GM18873 (cell line): ENCODE measurements around the gene KRTAP7-1.

Source experiments
- ATAC-seq: cut with Tn5 transposase; IDR thresholded peaks from one replicate; pipeline ENCODE4 v1.9.1; 2021; ENCODE audit warnings: mild to moderate bottlenecking, moderate library complexity, moderate number of reproducible peaks; ENCODE audit not compliant: unreplicated experiment, low FRiP score

The KRTAP7-1 gene, protein sequence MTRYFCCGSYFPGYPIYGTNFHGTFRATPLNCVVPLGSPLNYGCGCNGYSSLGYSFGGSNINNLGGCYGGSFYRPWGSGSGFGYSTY

DNA sequence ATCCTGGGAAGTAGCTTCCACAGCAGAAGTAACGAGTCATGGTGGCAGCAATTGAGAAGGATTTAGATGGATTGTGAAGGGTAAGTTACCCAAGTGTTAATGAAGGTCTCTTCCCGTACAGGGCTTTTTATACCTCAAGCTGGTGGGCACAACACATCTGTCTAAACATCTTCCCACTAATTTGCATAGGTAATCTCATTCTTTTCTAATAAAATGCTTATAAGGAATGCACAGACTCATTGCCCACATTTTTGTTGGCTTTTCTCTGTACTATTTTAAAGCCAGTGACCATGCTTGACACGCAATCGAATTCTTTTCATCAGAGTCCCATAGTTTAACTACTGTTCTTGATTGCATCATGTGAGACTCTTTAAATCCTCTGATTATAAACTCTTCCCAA is at the start of gene KRTAP7-1:
TSS of gene KRTAP7-1 (minus strand) at position 101 of the 400 bp plus-strand sequence. CDS start at position 40, 61 bp downstream.
- ATAC-seq: no peak

DNA sequence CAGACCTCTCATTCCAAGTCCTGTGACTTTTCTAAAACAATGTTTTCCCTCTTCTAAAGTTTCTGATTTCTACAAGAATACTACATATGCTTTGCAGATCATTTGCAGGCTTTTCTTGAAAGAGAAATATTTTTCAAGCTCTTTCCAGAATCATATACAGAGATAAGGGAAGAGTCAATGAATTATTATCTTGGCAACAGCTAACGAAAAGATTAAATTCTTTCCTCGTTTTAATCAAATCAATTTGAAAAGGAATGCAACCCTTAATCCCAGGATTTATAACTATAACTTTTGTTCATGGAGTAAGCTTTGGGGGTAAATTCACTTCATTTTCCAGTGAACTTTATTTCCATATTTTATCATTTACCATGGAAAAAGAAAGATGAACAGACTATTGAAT is 45.0 kb upstream of the KRTAP7-1 start:
- ATAC-seq: no peak

DNA sequence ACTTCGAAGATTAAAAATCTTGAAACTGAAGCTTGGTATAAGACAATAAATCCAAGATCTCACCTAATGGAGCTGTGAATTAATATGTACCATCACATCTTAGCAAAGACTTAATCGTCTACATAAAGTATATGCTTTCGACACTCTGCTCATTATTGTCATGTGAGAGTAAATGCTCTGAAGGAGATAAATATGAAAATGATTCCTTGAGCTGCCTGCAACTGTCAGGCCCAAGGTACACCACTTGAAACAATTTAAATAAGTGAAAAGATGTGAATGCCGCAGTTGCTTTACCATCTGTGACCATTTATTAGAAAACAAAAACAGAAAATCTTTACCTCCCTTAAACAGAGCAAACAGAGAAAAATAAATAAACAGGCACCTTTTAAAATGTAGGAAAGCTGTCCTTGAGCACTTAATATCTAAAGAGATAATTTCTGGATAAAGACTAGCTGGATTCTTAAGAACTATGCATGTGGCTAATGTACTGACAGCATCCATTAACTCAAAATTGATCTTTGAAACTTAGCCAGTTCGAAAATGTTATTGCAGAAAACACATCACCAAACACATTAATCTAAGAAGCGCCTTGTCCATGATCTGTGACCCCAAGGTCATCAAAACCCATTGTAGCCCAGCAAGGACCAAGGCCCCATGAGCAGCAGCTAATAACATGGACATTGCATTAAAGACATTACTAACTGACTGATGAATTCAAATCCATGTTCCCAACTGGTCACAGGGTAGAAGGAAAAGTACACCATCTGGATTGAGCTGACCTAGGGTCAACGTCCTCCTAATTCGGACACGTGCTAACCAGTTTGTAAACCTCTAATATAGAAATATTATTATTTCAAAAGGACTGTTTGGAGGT is 18.3 kb upstream of the KRTAP7-1 start:
- no peak for ATAC-seq

DNA sequence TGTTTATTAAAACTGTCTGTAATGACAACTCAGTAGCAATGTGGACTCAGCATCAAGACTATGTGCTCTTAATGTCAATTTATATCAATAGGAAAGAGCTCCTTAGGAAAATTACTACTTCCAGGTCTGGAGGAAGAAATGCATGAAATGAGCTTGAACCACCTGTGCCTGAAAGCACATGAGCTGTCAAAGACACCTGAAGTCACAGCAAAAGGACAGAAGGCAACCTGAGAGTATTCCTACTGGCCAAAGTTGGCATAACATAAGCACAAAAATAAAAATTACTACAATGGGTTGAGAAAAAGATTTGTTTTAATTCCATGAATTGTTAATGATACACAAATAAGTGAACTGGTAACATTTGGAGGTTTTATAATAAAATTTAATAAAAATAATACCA is 13.4 kb upstream of the KRTAP7-1 start:
- no peak for ATAC-seq

DNA sequence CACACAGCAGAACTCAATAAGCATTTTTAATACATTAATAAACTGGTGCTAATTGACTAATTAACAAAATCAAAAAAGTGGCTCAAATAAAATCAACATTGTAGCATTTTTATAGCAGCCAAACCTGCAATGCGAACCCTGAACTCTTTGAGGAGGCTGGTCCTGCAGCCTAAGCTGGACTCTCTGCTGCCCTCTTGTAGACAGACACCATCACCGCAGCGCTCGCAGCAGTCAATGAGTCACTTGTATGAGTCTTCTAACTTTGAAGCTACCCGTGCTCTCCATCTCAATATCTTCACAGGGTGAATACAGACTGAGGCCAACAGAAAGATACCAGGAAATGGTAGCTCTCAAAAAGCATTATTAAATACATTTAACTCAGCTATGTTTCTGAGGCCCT is 9.7 kb upstream of the KRTAP7-1 start:
- ATAC-seq: no peak

DNA sequence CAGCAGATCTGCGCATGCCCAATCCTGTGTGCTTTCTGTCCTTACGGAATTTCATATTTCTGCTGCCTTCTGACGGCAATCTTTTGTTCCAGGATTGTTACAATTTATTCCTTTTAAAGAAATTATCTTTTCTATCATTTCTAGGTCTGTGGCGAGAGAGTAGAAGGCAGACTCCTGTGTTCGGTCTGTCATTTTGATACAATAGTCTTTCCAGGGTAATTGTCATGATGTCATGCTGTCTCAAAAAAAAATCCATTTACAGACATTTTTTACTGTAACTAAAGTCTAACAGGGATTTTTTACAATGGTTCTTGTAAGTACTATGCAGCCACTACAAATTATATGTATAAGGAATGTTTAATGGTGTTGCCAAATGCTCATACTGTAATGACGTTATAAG is 9.0 kb upstream of the KRTAP7-1 start:
- no peak for ATAC-seq

DNA sequence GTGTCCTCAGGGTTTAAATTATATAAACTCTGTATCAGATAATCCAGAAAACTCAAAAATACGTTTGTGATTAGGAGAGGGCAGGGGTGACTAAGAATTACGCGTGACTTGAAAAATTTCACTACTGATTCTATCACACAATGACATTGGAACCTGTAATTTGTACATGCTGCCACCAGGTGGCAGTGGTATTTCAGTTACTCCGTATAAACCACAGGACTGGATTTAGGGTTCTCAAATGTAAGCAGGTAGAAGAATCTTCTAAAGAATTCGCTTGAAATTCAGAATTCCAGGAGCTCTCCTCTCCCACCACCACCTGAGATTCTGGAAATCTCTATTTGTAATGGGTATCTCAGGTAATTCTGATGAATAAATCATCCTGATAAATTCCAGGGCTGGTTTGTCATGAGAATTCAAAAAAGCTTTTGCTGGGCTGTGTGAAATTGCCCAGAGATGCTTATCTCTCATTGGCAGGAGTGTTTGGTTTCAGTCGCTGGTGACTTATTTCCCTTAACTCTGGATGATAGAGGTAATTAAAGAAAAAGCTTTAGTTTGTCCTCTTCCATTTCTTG is 1.7 kb upstream of the KRTAP7-1 start:
- ATAC-seq: no peak

DNA sequence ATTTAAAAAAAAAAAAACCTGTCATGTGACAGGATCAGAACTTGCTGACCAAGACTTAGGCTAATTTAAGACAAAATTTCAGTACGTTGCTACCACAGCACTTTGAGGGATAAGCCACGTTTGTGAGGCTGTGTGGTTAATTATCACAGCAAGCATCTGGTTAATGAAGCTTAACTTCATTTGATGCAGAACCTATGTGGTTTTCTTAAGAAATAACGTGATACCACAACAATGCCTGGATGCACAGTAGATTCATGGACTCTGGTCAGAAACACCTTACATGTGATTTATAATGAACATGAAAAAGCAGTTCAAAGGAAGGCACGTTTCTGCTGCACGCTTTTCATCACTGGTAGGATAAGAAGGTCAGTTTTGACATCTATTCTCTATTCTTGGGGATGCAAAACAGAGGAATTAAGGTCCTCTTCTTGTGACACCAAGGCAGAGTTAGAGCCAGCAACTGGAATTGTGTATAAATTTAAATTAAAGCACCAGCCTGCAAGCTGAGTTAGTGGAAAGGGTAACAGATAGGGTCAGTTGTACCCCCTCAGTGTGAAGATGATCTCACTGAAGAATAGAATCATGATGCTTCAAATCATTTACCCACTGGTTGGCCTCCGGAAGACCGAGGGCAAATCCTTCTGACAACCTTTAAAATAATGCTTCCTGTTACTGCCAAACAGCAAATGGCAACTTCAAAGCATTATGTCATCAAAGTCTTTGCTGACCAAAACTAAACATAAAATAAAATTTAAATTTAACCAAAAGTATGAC is 10.5 kb downstream of the KRTAP7-1 start:
- no peak for ATAC-seq

DNA sequence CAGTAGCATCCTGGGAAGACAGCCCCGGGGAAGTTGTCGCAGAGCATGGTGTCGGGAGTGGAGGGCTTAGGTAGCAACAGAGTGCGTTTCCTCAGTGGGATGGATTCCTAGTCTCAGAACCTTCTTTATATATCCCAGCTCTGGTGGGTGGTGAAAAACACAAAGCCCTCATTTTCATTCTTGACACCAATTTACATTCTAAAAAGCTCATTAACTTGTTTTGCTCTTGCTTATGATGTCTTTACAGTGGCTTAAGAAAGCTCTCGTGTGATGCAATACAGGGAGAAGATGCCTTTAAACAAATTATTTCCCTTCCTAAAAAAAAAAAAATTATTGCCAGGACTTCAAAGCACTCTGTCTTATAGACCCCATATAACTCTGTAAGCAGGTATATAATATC is 16.4 kb downstream of the KRTAP7-1 start, which contains the start of gene KRTAP8-1:
TSS of gene KRTAP8-1 (minus strand) at position 101 of the 400 bp plus-strand sequence. CDS start at position 47, 54 bp downstream.
- ATAC-seq: no peak

DNA sequence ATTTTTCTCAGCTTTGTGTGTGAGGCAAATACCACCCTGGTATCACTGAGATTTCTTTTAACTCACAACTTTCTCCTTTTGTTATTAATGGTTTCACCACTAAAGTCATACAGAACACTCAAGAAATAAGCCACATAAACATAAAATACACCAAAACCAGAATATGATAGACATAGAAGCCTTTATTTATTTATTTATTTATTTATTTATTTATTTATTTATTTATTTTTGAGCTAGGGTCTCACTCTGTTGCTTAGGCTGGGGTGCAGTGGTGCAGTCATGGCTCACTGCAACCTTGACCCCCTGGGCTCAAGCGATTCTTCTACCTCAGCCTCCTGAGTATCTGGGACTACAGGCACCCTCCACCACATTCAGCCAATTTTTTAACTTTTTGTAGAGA is 29.0 kb downstream of the KRTAP7-1 start:
- no peak for ATAC-seq

DNA sequence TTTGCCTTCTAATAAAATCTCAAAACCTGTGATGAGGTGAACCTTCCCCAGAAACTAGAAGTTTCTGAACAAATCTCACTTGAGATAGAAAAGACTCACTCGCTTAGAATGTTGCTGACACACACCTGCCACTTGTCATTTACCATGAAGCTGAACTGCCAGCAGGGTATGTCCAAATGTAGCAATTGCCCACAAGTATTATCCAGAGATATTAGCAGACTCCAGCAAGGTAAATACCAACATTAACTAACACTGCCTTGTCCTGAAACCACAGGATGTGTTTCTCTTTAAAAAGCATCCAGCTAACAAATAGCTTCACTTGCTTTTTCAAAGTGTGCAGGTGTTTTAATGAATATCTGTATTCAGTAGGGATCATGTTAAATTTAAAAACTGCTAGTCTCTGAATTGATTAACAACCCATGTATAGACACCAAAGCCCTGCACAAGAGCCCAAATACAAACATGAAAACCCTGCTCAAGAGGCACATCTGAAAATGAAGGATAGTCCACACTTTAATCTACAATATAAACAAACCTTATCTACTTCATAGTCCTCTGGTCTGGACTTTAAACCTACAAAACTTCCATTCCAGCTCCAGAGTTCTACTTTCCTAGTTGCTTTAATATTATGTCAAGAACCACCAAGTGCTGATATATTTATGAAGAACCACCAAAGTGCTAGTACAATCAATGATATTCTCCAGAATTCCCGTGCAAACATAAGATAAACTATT is 35.8 kb downstream of the KRTAP7-1 start:
- ATAC-seq: no peak

DNA sequence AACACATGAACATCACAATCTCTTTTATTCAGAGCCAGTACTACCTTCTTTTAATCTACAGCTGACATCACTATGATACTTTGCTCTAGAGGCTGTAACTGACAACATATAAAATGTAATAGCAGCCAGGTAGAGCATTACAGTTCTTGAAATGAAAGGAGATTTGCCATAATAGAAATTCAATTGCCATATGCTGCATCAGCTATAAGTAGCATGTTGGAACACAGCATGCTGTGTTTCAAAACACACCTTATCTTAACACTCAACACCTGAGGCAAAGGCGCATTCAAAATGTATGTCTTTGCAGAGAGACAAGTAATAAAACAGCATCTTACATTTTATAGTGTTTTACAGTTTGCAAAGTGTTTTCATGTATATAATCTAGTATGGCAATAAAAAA is 50.3 kb downstream of the KRTAP7-1 start:
- no peak for ATAC-seq
